Kidney (tissue), 14 donors: ENCODE measurements around the gene GIMAP1. TPM values are rescaled to one million over a fixed set of nuclear protein-coding genes. Genes with fewer than 3 reads are reported as not detected.
"Not testable (repeated sequence)": the region's sequence is repeated elsewhere in the genome, so short reads cannot be mapped to it uniquely, and the experiment has no call there.

Source experiments
- DNase-seq, 5 donors: peaks; one replicate each; pipeline ENCODE4 v3.0.0-alpha.2; 2013 to 2020
- FAIRE-seq: peaks from 2 replicates; lab custom pipeline; 2012; peaks lifted over from hg19 to GRCh38; lab: Jason Lieb, UNC
- H3K27ac ChIP-seq, 2 donors: one replicate each; pipeline ENCODE4 v1.7.0; 2013; ENCODE audit warnings: low read depth in 2 of 2, low read length in 2 of 2, inconsistent platforms in 1 of 2
- H3K27me3 ChIP-seq: one replicate; pipeline ENCODE4 v1.7.1; 2013; ENCODE audit warnings: low read length, inconsistent platforms; ENCODE audit not compliant: control insufficient read depth, insufficient read depth
- H3K36me3 ChIP-seq, 3 donors: one replicate each; pipeline versions ENCODE4 v1.7.0 to v1.7.1; 2013; ENCODE audit warnings: low read length in 3 of 3, control low read depth in 1 of 3, inconsistent platforms in 1 of 3; ENCODE audit not compliant: insufficient read depth in 3 of 3, control insufficient read depth in 2 of 3
- H3K4me1 ChIP-seq, 3 donors: one replicate each; pipeline versions ENCODE4 v1.7.0 to v1.7.1; 2013; ENCODE audit warnings: low read length in 3 of 3, inconsistent platforms in 1 of 3, low read depth in 1 of 3; ENCODE audit not compliant: control insufficient read depth in 2 of 3, insufficient read depth in 2 of 3
- H3K4me3 ChIP-seq, 3 donors: one replicate each; pipeline versions ENCODE4 v1.7.0 to v1.8.1; 2013; ENCODE audit warnings: low read length in 3 of 3, control low read depth in 1 of 3, inconsistent platforms in 1 of 3
- H3K9ac ChIP-seq, 3 donors: one replicate each; pipeline versions ENCODE4 v1.7.0 to v1.7.1; 2013; ENCODE audit warnings: low read length in 3 of 3, control low read depth in 1 of 3, inconsistent platforms in 1 of 3
- H3K9me3 ChIP-seq, 3 donors: one replicate each; pipeline versions ENCODE4 v1.7.0 to v1.7.1; 2013; ENCODE audit warnings: low read length in 3 of 3, control low read depth in 1 of 3, inconsistent platforms in 1 of 3; ENCODE audit not compliant: control insufficient read depth in 2 of 3, insufficient read depth in 1 of 3
- intact Hi-C: fragments of 100-400 bp; cut with DNase I; formaldehyde crosslinking; loops from one replicate; pipeline ENCODE4 v1.11.1; 2022
- polyA plus RNA-seq: library from polyadenylated mRNA; stranded (reverse); fragments of 350-450 nt; fragmentation: Illumina TruSeq; extraction: RNeasy Lipid Tissue Mini Kit (QIAGEN cat#74804); gene quantifications from one replicate; pipeline ENCODE4 v1.2.3, GENCODE V29; 2014; ENCODE audit warnings: low read depth, low replicate concordance; ENCODE audit not compliant: insufficient read depth
- total RNA-seq: library from RNA; stranded (reverse); fragmentation: NEBNext Ultra II Directional; extraction: Animal tissue kit (Norgen Biotek cat#: 25700); gene quantifications from one replicate; pipeline ENCODE4 v1.2.1, GENCODE V29; 2021
- TF ChIP-seq, protein P1 (sequence below): IDR thresholded peaks from 3 replicates; pipeline ENCODE4 v1.5.1; 2012; ENCODE audit warnings: mild to moderate bottlenecking, moderate library complexity, borderline replicate concordance; ENCODE audit not compliant: insufficient read depth; ENCODE audit errors: extremely low read depth
- donor health status: control.
- donor health status: control.
- donor health status: control.
- donor health status: control.
- donor health status: control.
- donor health status: DM: yes; HTN: yes; CAD: no.
- donor health status: Normal renal cell carcinoma (clear cell type).

GIMAP1 gene
- total and polyA plus RNA-seq, 2 donors from 2014 or later, result 6.4 to 10.2 TPM

DNA sequence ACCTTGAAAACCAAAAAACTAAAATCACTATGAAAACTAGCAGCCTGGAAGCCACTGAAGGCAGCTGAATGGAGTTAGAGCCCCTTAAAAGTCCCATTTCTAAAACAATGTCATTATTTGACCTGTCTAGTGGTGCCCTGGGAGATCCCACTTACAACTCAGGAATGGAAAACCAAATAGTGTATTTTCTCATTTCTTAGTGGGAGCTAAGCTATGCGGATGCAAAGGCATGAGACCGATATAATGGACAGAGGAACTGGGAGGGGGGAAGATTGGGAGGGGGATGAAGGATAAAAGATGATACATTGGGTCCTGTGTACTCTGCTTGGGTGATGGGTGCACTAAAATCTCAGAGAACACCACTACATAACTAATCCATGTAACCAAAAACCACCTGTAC is 40.7 kb upstream of the GIMAP1 start:
- TF ChIP-seq, protein P1, sequence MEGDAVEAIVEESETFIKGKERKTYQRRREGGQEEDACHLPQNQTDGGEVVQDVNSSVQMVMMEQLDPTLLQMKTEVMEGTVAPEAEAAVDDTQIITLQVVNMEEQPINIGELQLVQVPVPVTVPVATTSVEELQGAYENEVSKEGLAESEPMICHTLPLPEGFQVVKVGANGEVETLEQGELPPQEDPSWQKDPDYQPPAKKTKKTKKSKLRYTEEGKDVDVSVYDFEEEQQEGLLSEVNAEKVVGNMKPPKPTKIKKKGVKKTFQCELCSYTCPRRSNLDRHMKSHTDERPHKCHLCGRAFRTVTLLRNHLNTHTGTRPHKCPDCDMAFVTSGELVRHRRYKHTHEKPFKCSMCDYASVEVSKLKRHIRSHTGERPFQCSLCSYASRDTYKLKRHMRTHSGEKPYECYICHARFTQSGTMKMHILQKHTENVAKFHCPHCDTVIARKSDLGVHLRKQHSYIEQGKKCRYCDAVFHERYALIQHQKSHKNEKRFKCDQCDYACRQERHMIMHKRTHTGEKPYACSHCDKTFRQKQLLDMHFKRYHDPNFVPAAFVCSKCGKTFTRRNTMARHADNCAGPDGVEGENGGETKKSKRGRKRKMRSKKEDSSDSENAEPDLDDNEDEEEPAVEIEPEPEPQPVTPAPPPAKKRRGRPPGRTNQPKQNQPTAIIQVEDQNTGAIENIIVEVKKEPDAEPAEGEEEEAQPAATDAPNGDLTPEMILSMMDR, result no peak
- Histone ChIP-seq H3K9me3 (no peaks in the 10 kb centered on the region), H3K27ac (no peak overlapping the region), H3K9ac (no peak overlapping the region), H3K4me3 (no peak overlapping the region), H3K4me1 (no peaks in the 10 kb centered on the region), H3K27me3 (no peaks in the 10 kb centered on the region), H3K36me3 (no peaks in the 10 kb centered on the region)
- FAIRE-seq (no peak), DNase-seq (no peak)
- intact Hi-C loops, result no loop called here

DNA sequence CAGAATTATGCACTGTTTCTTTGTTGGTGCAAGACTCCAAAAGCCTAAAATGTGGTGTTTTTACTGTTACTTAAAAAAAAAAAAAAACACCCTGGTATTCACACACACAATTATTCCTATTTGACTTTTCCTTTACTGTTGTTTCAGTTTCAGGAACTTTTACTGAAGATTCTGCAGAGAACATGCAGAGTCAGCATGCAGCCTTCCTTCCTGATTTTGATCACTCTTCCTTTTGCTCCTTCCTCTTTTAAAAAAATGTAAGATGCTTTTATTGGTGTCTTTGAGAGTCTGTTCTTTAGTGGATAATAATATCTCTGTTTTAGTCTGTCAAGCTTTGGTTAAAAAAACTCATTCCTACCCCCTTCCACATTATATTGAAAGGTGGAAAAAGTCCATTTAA is 40.1 kb upstream of the GIMAP1 start:
- H3K36me3 ChIP-seq, FAIRE-seq, H3K9ac ChIP-seq, H3K9me3 ChIP-seq, H3K4me1 ChIP-seq, H3K27me3 ChIP-seq, H3K4me3 ChIP-seq, intact Hi-C loops, H3K27ac ChIP-seq: not testable (repeated sequence)
- peak in 1 of 5 donors; percentile 5 for DNase-seq

DNA sequence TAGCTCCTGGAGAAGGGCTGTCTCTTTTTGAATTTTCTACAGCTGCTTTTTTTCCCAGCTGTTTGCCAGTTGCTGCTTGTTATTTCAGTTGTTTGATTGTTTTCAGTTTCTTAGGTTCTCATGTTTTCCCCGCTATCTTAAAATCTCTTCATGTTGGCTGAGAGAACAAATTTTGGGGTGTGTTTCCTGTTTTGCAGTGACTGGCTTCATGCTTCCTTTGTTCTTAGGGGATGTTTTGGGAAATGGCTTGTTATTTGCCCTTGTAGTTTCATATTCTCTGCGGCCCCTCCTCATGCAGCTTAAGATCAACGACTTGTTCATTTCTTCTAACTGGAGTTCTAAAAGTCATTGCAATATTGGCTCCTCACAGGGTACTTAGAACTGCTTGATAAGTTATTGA is 39.6 kb upstream of the GIMAP1 start:
- H3K9ac ChIP-seq, H3K36me3 ChIP-seq, H3K4me3 ChIP-seq, FAIRE-seq, H3K4me1 ChIP-seq, intact Hi-C loops, H3K27me3 ChIP-seq, H3K9me3 ChIP-seq, H3K27ac ChIP-seq: not testable (repeated sequence)
- DNase-seq, result peak in 1 of 5 donors; percentile 19

DNA sequence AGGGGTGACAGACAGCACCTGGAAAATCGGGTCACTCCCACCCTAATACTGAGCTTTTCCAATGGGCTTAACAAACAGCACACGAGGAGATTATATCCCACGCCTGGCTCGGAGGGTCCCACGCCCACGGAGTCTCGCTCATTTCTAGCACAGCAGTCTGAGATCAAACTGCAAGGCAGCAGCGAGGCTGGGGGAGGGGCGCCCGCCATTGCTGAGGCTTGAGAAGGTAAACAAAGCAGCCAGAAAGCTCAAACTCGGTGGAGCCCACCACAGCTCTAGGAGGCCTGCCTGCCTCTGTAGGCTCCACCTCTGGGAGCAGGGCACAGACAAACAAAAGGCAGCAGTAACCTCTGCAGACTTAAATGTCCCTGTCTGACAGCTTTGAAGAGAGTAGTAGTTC is 37.8 kb upstream of the GIMAP1 start:
- H3K4me1 ChIP-seq, H3K4me3 ChIP-seq, H3K36me3 ChIP-seq, H3K27ac ChIP-seq, DNase-seq, FAIRE-seq, H3K9me3 ChIP-seq, H3K9ac ChIP-seq, intact Hi-C loops, H3K27me3 ChIP-seq: not testable (repeated sequence)

DNA sequence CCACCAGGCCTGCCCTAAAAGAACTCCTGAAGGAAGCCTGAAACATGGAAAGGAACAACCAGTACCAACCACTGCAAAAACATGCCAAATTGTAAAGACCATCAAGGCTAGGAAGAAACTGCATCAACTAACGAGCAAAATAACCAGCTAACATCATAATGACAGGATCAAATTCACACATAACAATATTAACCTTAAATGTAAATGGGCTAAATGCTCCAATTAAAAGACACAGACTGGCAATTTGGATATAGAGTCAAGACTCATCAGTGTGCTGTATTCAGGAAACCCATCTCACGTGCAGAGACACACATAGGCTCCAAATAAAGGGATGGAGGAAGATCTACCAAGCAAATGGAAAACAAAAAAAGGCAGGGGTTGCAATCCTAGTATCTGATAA is 36.0 kb upstream of the GIMAP1 start:
- intact Hi-C loops, H3K27ac ChIP-seq, H3K9ac ChIP-seq, H3K27me3 ChIP-seq, H3K4me3 ChIP-seq, DNase-seq, H3K9me3 ChIP-seq, H3K4me1 ChIP-seq, FAIRE-seq, H3K36me3 ChIP-seq: not testable (repeated sequence)
